PC-3 (cell line): Measurements from ENCODE around the gene MAFF. TPM values are rescaled to one million over a fixed set of nuclear protein-coding genes. Genes with fewer than 3 reads are reported as not detected.

Experiments used
- ATAC-seq: fragments of 200-7000 bp; cut with Tn5 transposase; 2 replicates; pipeline ENCODE4 v1.9.1; 2020; ENCODE audit warnings: mild to moderate bottlenecking, moderate library complexity
- BruUV-seq: library from RNA; stranded (reverse); fragments of 400-500 nt; replicated peaks from 2 replicates; lab custom pipeline; 2021; lab: Mats Ljungman, UMichigan
- CTCF ChIA-PET: fragments of 300-600 bp; sonication (Branson Sonifier 250); formaldehyde crosslinking; loops from one replicate; lab custom pipeline; 2022; ENCODE audit warnings: antibody characterized with exemption; lab: Charles Lee
- POLR2A ChIA-PET: fragments of 300-600 bp; sonication (Branson Sonifier 250); formaldehyde crosslinking; loops from one replicate; lab custom pipeline; 2022; ENCODE audit warnings: antibody characterized with exemption; ENCODE audit not compliant: unreplicated experiment; lab: Charles Lee
- DNase-seq: peaks from one replicate; pipeline ENCODE4 v3.0.0-alpha.2; 2015
- H2AFZ ChIP-seq: fragments of 300-600 bp; sonication (generic); 2 replicates; pipeline ENCODE4 v1.6.0; 2016; ENCODE audit warnings: antibody characterized with exemption, low read length
- H3F3A ChIP-seq: fragments of 300-600 bp; sonication (generic); one replicate; pipeline ENCODE4 v1.6.0; 2017; ENCODE audit warnings: antibody characterized with exemption, low read length, control low read depth, mild to moderate bottlenecking; ENCODE audit not compliant: unreplicated experiment
- H3K27ac ChIP-seq: fragments of 300-600 bp; sonication (generic); 2 replicates; pipeline ENCODE4 v1.5.1; 2016; ENCODE audit warnings: mild to moderate bottlenecking, low read length
- H3K27me3 ChIP-seq: fragments of 300-600 bp; sonication (generic); 2 replicates; pipeline ENCODE4 v1.6.1; 2016; ENCODE audit warnings: low read length, mixed read lengths
- H3K36me3 ChIP-seq: fragments of 300-600 bp; sonication (generic); 2 replicates; pipeline ENCODE4 v1.6.1; 2016; ENCODE audit warnings: low read depth, mixed run types, low read length, mixed read lengths
- H3K4me1 ChIP-seq: fragments of 300-600 bp; sonication (generic); 2 replicates; pipeline ENCODE4 v1.5.1; 2016; ENCODE audit warnings: low read length; ENCODE audit not compliant: insufficient read depth
- H3K4me2 ChIP-seq: fragments of 300-600 bp; sonication (generic); 2 replicates; pipeline ENCODE4 v1.6.0; 2016; ENCODE audit warnings: low read length
- H3K4me3 ChIP-seq: fragments of 300-600 bp; sonication (generic); 2 replicates; pipeline ENCODE4 v1.5.1; 2016; ENCODE audit warnings: mild to moderate bottlenecking, low read length, mixed read lengths
- H3K79me2 ChIP-seq: fragments of 300-600 bp; sonication (generic); 2 replicates; pipeline ENCODE4 v1.6.1; 2017; ENCODE audit warnings: low read length, mixed read lengths
- H3K9ac ChIP-seq: fragments of 300-600 bp; sonication (generic); 2 replicates; pipeline ENCODE4 v1.6.0; 2016; ENCODE audit warnings: mild to moderate bottlenecking, low read length
- H3K9me2 ChIP-seq: fragments of 300-600 bp; sonication (generic); replicated peaks from 2 replicates; pipeline ENCODE4 v1.6.1; 2016; ENCODE audit warnings: mixed run types, low read length, mixed read lengths
- H3K9me3 ChIP-seq: fragments of 300-600 bp; sonication (generic); 2 replicates; pipeline ENCODE4 v1.6.1; 2016; ENCODE audit warnings: low read length, mixed read lengths
- H4K20me1 ChIP-seq: fragments of 300-600 bp; sonication (generic); 2 replicates; pipeline ENCODE4 v1.6.1; 2016; ENCODE audit warnings: low read length, mixed read lengths
- EZH2 ChIP-seq: fragments of 300-600 bp; sonication (generic); IDR thresholded peaks from one replicate; pipeline ENCODE4 v1.6.1; 2017; ENCODE audit warnings: antibody characterized with exemption, mild to moderate bottlenecking, low read length; ENCODE audit not compliant: unreplicated experiment
- EZH2phosphoT487 ChIP-seq: fragments of 300-600 bp; sonication (generic); IDR thresholded peaks from 2 replicates; pipeline ENCODE4 v1.6.1; 2018; ENCODE audit warnings: mild to moderate bottlenecking, antibody characterized with exemption, low read length, borderline replicate concordance
- intact Hi-C: fragments of 100-400 bp; cut with micrococcal nuclease; formaldehyde crosslinking; loops from 2 replicates; pipeline ENCODE4 v1.9.0; 2023
- total RNA-seq: library from RNA; depleted of rRNA; stranded (reverse); fragments of >200 nt; gene quantifications from 2 replicates; pipeline ENCODE4 v1.2.3, GENCODE V29; 2014
- TF ChIP-seq, protein P1 (sequence below): fragments of 300-600 bp; sonication (generic); conservative IDR thresholded peaks from 2 replicates; pipeline ENCODE4 v1.5.1; 2017; ENCODE audit warnings: antibody characterized with exemption, low read depth, mild to moderate bottlenecking, low read length

Gene MAFF
- total RNA-seq, 1 experiment from 2014 or later: 72.6 TPM

DNA sequence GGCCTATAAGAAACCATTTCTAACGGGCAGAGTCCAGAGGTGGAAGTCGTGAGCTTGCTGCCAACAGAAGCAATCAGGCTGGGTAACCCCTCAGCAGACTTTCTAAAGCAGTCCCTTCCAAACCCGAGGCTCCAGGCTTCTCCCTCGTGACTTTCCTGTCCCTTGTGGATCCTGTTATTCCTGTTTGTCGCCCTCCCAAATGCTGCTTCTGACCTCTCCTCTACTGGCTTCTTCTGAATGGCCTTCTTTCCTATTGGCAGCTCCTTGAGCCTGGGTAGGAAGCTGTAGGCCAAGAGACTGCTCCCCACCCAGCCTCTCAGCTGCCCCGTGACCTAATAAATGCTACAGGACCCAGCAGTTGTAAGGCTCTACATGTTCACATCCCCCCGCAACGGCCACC, 35.0 kb downstream of the MAFF start:
- peaks cover 65% of the 10 kb centered on the region for H3K4me1 ChIP-seq
- H3K9ac ChIP-seq: peak overlapping the region; percentile 56
- ATAC-seq (no peak), DNase-seq (peak; percentile 83)
- ChIA-PET POLR2A (no interaction called here), CTCF (interaction anchor here (0.5 kb wide), 1 partner anchor 59 kb away, joined by 3 read pairs; no protein-coding TSS in a partner anchor)
- H3K4me2 ChIP-seq: peak overlapping the region; percentile 62
- H3K27me3 ChIP-seq: no peaks in the 10 kb centered on the region
- no peaks in the 10 kb centered on the region; the same call in 1 of the 2 replicates for H3K36me3 ChIP-seq
- no peak overlapping the region for H3K4me3 ChIP-seq
- no peaks in the 10 kb centered on the region for H4K20me1 ChIP-seq
- TF ChIP-seq, protein P1, sequence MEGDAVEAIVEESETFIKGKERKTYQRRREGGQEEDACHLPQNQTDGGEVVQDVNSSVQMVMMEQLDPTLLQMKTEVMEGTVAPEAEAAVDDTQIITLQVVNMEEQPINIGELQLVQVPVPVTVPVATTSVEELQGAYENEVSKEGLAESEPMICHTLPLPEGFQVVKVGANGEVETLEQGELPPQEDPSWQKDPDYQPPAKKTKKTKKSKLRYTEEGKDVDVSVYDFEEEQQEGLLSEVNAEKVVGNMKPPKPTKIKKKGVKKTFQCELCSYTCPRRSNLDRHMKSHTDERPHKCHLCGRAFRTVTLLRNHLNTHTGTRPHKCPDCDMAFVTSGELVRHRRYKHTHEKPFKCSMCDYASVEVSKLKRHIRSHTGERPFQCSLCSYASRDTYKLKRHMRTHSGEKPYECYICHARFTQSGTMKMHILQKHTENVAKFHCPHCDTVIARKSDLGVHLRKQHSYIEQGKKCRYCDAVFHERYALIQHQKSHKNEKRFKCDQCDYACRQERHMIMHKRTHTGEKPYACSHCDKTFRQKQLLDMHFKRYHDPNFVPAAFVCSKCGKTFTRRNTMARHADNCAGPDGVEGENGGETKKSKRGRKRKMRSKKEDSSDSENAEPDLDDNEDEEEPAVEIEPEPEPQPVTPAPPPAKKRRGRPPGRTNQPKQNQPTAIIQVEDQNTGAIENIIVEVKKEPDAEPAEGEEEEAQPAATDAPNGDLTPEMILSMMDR: no peak
- BruUV-seq: no TSS peak
- peak overlapping the region; percentile 84 for H3K27ac ChIP-seq
- no peaks in the 10 kb centered on the region for H3K9me3 ChIP-seq
- H2AFZ ChIP-seq: no peak overlapping the region
- no peaks in the 10 kb centered on the region for H3F3A ChIP-seq
- peaks cover 31% of the 10 kb centered on the region for H3K79me2 ChIP-seq
- intact Hi-C loops: loop anchor here (5.0 kb wide), 1 partner anchor 81 kb away; the partner anchor contains the start of gene CSNK1E
- no peaks in the 10 kb centered on the region for H3K9me2 ChIP-seq

DNA sequence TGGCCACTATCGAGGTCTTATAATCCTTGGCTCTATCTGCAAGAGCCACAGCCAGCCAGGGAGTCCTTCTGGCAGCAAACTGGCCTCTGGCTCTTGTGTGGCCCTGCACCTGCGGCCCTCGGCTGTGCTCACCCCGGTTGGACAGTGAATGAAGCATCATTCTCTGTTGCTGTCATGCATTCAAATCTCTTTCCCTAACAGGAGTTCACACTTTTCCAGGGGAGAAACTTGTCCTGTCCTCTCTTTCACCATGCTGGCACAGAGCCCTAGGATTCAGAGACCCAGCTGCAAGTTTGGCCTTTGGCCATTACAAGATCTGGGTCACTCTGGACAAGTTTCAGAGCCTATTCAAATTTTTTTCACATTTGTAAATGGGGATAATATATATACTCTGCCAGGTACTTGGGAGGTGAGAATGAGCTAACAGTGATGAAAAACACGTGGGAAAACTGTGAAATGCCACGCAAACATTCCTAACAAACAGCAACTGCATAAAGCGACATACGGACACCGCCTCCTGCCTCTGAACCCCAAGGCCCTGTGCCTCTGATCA, 36.8 kb downstream of the MAFF start:
- Histone ChIP-seq H2AFZ (no peak overlapping the region), H4K20me1 (no peaks in the 10 kb centered on the region), H3K27me3 (no peaks in the 10 kb centered on the region), H3K4me1 (peaks cover 58% of the 10 kb centered on the region), H3F3A (no peaks in the 10 kb centered on the region), H3K4me2 (peak overlapping the region; percentile 71), H3K9ac (peak overlapping the region; percentile 83), H3K36me3 (no peaks in the 10 kb centered on the region; the same call in 1 of the 2 replicates), H3K9me3 (no peaks in the 10 kb centered on the region), H3K4me3 (no peak overlapping the region), H3K9me2 (no peaks in the 10 kb centered on the region), H3K27ac (peak overlapping the region; percentile 99), H3K79me2 (peaks cover 31% of the 10 kb centered on the region)
- no peak for ATAC-seq
- ChIA-PET CTCF (no interaction called here), POLR2A (interaction anchor here (0.7 kb wide), 1 partner anchor 80 kb away, joined by 13 read pairs; no protein-coding TSS in a partner anchor)
- intact Hi-C loops: loop anchor here (1.0 to 5.0 kb wide), 2 partner anchors 10 to 79 kb away; partner anchors contain the start of gene CSNK1E
- TF ChIP-seq EZH2 (no peak), EZH2phosphoT487 (no peak)
- TF ChIP-seq, protein P1: no peak
- peak; percentile 39 for DNase-seq
- TSS peak; percentile 59 for BruUV-seq
